ENCODE measurements around the gene RAVER1.

RAVER1 gene

GRCh38 chr19:10289836-10290356, 43.4 kb downstream of the RAVER1 start, which contains the start of gene ICAM5 (continued):
- TF ChIP-seq ZNF645 (tag by site-specific recombination; IDR thresholded peaks at IDR 0.05) (no peak), SALL2 (tag by site-specific recombination; IDR thresholded peaks at IDR 0.05; ENCODE audit: borderline replicate concordance) (no peak), ZNF221 (tag by site-specific recombination; IDR thresholded peaks at IDR 0.05; ENCODE audit: borderline replicate concordance) (no peak), KLF9 (tag by site-specific recombination; IDR thresholded peaks at IDR 0.05; ENCODE audit: low read depth) (no peak), ZBTB17 (tag by site-specific recombination; IDR thresholded peaks at IDR 0.05) (0 out of 2 replicates have a peak, but pooled peaks have one; percentile 68), ZNF658 (tag by site-specific recombination; IDR thresholded peaks at IDR 0.05) (no peak), KLF8 (tag by site-specific recombination; IDR thresholded peaks at IDR 0.05) (peak; percentile 67; the same call in 1 of the 2 replicates), ZNF510 (tag by site-specific recombination; IDR thresholded peaks at IDR 0.05; ENCODE audit: insufficient replicate concordance) (no peak), ZNF561 (tag by site-specific recombination; IDR thresholded peaks at IDR 0.05; ENCODE audit: borderline replicate concordance) (0 out of 2 replicates have a peak, but pooled peaks have one; percentile 16), ZNF473 (tag by site-specific recombination; IDR thresholded peaks at IDR 0.05) (no peak), ZBTB26 (tag by site-specific recombination; optimal IDR thresholded peaks at IDR 0.05) (peak; percentile 71), ZNF133 (tag by site-specific recombination; IDR thresholded peaks at IDR 0.05) (no peak), ZNF280D (tag by site-specific recombination; IDR thresholded peaks at IDR 0.05) (no peak), ZNF416 (tag by site-specific recombination; IDR thresholded peaks at IDR 0.05) (no peak), SP3 (tag by site-specific recombination; IDR thresholded peaks at IDR 0.05) (no peak; the same call in none of the 2 replicates), ZNF501 (tag by site-specific recombination; IDR thresholded peaks at IDR 0.05) (0 out of 2 replicates have a peak, but pooled peaks have one; percentile 37), ZNF24 (tag by site-specific recombination; IDR thresholded peaks at IDR 0.05) (no peak), ZNF138 (tag by site-specific recombination; IDR thresholded peaks at IDR 0.05; ENCODE audit: borderline replicate concordance) (no peak), ZNF324 (tag by site-specific recombination; IDR thresholded peaks at IDR 0.05) (0 out of 2 replicates have a peak, but pooled peaks have one; percentile 12), ZNF311 (tag by site-specific recombination; IDR thresholded peaks at IDR 0.05; ENCODE audit: borderline replicate concordance) (no peak), GLIS1 (tag by site-specific recombination; IDR thresholded peaks at IDR 0.05) (peak; percentile 50)
- TF ChIP-seq, protein P1, sequence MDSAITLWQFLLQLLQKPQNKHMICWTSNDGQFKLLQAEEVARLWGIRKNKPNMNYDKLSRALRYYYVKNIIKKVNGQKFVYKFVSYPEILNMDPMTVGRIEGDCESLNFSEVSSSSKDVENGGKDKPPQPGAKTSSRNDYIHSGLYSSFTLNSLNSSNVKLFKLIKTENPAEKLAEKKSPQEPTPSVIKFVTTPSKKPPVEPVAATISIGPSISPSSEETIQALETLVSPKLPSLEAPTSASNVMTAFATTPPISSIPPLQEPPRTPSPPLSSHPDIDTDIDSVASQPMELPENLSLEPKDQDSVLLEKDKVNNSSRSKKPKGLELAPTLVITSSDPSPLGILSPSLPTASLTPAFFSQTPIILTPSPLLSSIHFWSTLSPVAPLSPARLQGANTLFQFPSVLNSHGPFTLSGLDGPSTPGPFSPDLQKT (IDR thresholded peaks at IDR 0.05; ENCODE audit: borderline replicate concordance, low read depth, low read length), result no peak
- TF ChIP-seq, protein P2, sequence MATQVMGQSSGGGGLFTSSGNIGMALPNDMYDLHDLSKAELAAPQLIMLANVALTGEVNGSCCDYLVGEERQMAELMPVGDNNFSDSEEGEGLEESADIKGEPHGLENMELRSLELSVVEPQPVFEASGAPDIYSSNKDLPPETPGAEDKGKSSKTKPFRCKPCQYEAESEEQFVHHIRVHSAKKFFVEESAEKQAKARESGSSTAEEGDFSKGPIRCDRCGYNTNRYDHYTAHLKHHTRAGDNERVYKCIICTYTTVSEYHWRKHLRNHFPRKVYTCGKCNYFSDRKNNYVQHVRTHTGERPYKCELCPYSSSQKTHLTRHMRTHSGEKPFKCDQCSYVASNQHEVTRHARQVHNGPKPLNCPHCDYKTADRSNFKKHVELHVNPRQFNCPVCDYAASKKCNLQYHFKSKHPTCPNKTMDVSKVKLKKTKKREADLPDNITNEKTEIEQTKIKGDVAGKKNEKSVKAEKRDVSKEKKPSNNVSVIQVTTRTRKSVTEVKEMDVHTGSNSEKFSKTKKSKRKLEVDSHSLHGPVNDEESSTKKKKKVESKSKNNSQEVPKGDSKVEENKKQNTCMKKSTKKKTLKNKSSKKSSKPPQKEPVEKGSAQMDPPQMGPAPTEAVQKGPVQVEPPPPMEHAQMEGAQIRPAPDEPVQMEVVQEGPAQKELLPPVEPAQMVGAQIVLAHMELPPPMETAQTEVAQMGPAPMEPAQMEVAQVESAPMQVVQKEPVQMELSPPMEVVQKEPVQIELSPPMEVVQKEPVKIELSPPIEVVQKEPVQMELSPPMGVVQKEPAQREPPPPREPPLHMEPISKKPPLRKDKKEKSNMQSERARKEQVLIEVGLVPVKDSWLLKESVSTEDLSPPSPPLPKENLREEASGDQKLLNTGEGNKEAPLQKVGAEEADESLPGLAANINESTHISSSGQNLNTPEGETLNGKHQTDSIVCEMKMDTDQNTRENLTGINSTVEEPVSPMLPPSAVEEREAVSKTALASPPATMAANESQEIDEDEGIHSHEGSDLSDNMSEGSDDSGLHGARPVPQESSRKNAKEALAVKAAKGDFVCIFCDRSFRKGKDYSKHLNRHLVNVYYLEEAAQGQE (tag by site-specific recombination; IDR thresholded peaks at IDR 0.05), result no peak
- TF ChIP-seq, protein P3, sequence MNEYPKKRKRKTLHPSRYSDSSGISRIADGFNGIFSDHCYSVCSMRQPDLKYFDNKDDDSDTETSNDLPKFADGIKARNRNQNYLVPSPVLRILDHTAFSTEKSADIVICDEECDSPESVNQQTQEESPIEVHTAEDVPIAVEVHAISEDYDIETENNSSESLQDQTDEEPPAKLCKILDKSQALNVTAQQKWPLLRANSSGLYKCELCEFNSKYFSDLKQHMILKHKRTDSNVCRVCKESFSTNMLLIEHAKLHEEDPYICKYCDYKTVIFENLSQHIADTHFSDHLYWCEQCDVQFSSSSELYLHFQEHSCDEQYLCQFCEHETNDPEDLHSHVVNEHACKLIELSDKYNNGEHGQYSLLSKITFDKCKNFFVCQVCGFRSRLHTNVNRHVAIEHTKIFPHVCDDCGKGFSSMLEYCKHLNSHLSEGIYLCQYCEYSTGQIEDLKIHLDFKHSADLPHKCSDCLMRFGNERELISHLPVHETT (tag by site-specific recombination; IDR thresholded peaks at IDR 0.05), result no peak
- TF ChIP-seq, protein P4, sequence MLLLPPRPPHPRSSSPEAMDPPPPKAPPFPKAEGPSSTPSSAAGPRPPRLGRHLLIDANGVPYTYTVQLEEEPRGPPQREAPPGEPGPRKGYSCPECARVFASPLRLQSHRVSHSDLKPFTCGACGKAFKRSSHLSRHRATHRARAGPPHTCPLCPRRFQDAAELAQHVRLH (tag by site-specific recombination; IDR thresholded peaks at IDR 0.05), result no peak
- TF ChIP-seq, protein P5, sequence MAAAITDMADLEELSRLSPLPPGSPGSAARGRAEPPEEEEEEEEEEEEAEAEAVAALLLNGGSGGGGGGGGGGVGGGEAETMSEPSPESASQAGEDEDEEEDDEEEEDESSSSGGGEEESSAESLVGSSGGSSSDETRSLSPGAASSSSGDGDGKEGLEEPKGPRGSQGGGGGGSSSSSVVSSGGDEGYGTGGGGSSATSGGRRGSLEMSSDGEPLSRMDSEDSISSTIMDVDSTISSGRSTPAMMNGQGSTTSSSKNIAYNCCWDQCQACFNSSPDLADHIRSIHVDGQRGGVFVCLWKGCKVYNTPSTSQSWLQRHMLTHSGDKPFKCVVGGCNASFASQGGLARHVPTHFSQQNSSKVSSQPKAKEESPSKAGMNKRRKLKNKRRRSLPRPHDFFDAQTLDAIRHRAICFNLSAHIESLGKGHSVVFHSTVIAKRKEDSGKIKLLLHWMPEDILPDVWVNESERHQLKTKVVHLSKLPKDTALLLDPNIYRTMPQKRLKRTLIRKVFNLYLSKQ (tag by site-specific recombination; IDR thresholded peaks at IDR 0.05; ENCODE audit: borderline replicate concordance), result no peak

Data from HEK293 (cell line).